ENCODE data around the gene CER1.

CER1 gene, protein sequence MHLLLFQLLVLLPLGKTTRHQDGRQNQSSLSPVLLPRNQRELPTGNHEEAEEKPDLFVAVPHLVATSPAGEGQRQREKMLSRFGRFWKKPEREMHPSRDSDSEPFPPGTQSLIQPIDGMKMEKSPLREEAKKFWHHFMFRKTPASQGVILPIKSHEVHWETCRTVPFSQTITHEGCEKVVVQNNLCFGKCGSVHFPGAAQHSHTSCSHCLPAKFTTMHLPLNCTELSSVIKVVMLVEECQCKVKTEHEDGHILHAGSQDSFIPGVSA

DNA sequence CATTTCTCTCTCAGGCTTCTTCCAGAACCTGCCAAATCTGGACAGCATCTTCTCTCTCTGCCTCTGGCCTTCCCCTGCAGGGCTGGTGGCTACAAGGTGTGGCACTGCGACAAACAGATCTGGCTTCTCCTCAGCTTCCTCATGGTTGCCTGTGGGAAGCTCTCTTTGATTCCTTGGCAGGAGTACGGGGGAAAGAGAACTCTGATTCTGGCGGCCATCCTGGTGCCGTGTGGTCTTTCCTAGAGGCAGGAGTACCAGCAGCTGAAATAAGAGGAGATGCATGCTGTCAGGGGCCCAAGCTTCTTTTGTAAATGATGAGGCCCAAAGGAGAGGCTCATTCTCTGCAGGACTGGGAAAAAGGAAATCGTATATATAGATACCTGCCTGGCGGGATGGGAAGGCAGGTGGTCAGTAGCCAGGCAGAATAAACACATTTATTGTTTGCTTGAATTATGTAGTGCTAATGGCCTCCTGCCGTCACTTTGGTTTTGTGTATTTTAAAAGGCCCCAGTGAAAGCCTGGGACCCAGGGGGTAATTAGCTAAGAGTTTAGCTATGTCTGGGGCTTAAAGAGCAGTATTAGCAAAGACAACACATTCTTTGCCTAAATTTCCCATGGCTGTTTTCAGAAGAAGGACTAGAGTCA is at the start of gene CER1:
Gene CER1, minus strand, starts transcription at position 343 of the 645 bp plus-strand sequence. Its CDS starts 61 bp downstream, at position 282.
- DNase-seq, result no peak

DNA sequence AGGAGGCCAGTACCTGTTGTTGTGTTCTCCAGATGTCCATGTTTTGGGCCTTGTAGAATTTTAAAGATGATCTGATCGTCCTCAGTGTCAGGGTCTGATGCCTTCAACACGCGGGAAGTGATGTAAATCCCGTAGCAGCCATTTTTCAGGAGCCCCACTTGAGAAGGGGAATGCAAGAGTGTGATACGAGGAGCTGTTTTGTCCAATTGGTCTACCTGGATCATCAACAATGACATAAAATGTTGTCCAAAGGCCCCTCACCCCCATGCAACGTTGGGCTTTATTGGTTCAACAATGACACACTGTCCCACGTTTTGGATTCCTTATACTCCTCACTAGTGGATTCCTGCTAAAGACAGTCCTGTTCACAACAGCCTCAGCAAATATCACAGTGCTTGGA is 48.1 kb upstream of the CER1 start:
- DNase-seq, result no peak

DNA sequence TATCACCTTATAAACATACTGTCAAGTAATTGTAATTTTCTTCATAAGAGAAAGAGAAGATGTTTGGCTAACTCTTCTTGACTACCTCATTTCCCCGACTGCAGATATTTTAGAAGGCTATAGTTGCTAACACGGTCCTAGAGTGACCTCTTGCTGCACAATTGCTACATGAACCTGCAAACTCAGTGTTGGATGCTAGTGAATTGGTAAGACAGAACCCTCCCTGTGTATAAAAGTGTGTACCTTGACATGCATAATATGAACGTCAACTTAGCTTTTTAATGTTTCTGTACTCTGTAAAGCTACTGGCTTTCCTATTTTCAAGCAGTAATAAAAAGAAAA is 46.7 kb upstream of the CER1 start:
- no peak for DNase-seq

DNA sequence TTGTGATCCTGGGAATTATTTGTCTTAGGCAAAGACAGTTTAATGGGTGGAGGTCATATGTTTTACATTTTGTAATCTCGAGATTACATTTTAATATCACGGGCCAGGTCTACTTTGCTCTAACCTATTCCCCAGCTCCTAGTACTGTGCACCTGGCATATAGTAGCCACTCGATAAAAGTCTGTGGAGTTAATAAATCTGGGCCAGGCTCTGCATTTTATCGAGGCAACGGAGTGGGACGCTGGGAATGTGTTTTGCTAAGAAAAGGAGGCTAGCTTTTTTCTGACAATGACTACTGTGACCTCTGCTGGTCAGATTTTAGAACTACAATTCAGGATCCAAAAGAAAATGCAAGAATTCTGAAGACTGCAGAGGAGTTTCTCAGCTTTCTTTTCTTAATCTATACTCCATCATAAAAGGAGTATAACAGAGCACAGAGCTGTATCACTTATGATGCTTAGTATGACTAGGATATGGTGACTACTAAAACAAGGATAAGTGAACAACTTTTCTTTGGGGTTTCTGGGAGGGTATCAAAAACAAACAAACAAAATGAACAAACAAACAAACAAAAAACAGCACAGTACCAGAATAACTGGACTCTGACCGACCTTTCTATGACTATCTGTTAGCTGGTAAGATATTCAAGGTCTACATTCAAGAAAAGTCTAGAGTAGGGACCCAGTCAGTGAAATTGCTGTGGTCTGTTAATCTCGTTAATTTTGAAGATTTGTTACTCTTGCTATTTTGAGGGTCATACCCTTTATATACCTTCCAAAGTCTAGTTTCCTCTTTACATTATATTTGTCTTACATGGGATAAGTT is 46.1 kb upstream of the CER1 start:
- no peak for DNase-seq

DNA sequence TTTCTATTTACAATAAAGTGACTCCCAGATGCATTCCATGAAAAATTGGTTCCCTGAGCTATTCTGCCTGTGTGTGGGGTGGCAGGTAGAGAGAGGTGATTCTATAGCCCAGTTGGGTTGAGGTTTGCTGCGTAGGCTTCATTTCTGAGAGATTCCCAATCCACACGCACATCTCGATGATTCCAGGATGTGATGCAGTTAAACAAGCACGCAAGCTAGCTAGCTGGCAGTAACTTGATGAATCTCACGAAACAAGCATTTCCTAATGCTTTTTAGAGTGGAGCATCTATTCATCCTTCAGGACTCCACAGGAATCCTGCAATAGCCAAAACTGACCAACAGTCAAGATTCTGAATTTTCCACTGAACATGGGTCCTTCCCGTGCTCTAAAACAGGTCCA is 43.8 kb upstream of the CER1 start:
- no peak for DNase-seq

DNA sequence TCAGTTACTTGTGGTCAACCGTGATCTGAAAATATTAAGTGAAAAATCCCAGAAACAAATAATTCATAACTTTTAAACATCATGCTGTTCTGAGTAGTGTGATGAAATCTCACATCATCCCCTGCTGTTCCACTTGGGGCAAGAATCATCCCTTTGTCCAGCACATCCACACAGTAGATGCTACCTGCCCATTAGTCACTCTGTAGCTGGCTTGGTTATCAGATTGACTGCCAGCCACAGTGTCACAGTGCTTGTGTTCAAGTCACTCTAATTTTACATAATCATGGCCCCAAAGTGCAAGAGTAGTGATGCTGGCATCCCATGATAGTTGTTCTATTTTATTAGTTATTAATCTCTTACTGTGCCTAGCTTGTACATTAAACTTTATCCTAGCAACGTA is 39.1 kb upstream of the CER1 start:
- no peak for DNase-seq

DNA sequence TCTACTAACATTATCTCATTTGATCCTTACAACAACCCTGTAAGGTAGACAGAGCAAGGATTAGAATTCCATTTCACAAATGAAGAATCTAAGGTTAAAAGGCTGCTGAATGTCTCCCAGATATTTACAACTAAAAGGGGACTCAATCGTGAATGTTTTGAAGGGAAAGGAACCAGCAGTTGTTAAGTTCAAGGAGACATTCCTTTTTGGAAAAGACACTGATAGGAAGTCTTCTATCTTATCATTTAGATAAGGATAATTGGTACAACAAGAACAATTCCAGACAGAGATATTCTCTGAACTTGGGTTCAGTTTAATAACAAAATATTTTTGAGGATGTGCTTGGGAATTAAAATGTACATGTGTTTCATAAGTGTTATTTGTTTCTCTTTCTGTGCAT is 37.5 kb upstream of the CER1 start:
- DNase-seq, result no peak

DNA sequence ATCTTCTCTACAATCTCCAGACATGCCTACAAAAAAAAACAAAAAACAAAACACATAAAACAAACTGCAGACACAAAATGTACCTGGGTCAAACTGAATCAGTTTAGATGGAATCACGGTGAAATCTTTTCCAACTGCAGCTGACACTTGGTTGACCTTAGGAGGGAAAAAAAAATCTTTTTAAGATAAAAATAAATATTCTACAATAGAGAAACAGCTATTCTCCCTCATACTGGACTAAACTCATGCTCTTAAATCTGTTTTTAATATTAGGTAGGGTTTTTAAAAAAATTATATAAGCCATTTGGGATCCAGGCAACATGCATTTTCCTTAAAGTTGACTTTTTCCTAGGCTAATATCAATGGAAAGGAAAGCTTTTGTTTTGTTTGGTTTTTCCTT is 33.8 kb upstream of the CER1 start:
- no peak for DNase-seq

DNA sequence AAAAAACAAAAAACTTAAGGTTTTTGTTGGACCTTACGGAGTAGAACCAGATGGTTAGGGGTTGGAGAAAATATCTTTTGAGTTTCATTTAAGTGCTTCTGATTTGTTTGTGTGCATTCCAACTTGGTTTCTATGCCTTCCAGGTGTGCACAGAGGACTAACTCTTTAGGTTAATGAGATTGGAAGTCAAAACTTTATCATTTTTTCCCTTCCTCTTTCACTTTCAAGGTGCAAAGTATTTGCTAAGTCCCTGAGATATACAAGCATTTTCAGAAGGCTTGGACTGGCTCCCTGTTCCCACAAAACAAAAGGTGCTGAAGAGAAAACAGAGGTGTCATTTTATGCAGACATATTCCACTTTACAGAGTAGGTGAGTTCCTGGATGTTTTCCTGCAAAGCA is 30.3 kb upstream of the CER1 start:
- no peak for DNase-seq

DNA sequence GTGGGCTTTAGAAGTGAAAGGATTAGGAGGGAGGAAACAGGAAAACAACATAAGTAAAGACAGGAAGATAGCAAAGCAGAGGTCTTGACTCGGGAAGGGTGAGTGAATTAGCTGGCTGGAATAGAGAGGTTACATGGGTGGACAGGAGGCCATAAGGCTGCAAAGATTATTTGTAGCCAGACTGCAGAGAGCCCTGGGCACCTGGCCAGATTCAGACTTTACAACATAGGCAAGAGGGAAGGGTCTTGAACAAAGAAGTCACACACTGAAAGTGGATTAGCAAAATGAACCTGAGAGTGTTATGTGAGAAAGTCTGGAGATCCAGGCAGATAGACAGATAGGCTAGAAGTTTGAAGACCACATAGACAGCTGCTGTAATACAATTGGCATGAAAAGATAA is 29.7 kb upstream of the CER1 start:
- no peak for DNase-seq

DNA sequence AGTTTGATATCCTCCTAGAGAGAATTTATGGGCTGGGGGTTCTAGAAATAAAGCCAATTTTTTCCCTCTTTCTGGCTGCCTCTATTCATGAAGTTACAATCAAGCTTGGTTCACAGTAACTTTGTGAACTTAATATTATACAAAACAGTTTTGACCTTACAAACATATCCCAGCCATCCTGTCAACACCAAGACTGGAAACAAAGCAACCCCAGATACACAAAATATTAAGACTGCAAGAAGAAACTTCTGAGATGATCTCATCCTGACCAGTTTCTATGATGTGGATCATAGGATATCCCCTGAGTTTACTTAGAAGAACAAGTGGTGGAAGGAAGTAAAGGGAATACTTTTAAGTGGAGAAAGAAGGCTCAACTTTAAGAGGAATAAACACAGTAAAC is 28.3 kb upstream of the CER1 start:
- DNase-seq, result no peak

DNA sequence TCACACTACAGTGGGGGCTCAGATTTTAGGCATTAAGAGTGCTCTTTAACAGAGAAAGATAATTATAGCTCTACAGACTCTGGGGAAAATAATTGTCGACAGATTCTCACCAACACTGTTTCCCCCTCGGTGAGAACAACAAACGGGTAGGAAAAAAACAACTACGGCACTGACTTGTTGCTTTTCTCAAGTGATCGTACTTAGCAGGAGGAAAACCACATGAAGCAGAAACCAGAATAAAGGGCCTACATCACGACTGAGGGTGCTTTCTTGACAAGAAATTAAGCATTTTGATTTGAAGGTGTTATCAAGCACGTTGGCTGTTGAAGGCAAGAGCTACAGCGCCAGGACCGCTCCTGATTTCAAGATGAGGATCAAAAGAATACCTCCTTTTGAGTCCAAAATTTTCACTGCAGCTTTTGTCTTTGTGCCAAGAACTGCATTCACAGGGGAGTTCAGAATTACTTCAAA is 27.2 kb upstream of the CER1 start:
- no peak for DNase-seq

DNA sequence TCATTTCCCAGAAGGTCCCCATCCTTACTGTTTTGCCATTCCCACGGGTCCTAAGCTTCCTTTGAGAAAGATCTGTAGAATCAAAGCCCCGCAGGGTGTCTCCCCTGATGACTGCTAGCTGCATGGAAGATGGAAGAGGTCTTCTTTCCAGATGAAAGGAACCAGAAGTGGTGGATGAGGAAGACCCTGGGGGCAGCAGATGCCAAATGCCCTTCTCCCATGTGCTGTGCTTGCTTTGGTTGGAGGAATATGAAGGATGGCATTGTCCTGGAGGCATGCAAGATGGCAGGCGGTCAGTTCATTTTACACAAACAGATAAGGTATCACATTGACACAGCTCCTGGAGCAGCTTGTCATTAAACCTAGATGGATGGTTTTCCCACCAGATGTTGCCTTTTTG is 25.8 kb upstream of the CER1 start:
- no peak for DNase-seq

DNA sequence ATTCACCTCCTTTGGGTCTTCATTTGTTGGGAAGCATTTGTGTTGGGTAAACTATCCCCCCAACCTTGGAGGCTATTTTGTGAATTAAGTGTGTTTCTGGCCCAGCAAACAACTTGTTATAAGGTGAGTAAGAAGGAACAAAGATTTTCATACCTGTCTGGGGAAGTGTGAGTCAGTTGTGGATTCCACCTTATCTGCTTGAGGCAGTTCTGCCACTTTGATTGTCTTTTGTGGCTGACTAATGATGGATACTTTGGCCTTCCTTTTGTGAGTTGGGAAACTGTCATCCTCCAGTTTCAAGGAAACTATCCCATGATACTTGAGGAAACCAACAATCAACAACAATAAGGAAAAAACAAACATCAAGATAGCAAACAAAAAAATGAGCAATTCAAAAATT is 24.6 kb upstream of the CER1 start:
- DNase-seq, result no peak

DNA sequence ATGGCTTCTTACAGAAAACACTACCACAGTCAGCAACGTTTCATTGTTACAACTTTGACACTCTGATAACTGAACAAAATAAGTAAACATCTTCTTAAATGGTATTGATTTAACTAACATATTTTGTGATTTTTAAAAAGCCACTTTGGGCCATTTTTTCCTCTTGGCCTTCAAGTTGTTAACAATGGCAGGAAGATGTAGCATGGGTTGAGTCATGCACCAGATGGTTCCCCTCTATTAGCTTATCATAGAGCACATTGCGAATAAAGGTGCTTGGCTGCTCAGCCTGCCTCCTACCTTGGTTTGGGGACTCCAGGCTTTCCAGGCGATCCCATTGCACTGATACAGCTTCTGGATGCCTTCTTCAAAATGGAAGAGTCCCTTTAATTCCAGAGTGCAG is 24.1 kb upstream of the CER1 start:
- DNase-seq, result no peak

DNA sequence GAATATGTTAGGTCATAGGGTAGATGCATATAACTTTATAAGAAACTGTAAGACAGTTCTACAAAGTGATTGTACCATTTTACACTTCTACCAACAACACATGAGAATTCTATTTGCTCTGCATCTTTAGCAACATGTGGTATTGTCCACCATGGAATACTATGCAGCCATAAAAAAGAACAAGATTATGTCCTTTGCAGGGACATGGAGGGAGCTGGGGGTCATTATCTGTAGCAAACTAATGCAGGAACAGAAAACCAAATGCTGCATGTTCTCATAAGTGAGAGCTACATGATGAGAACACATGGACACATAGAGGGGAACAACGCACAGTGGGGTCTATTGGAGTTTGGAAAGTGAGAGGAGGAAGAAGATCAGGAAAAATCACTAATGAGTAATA is 22.2 kb upstream of the CER1 start:
- DNase-seq, result no peak

DNA sequence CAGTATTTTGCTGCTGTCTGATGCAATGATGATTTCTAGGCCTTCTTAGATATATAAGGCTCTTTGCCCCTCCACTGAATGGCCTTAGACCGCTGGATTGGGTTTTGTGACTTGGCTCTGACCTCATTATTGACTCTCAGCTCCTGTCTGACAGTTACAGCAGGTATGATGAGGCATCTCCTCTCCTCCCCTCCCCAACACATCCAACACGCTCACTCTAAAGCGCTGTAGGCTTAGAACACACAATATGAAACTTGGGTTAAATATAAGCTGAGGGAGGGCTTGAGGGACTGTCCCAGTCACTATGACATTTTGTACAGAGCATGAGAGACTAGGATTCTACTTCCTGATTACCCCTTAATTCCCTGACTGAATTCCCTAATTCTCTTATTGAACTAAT is 18.8 kb upstream of the CER1 start:
- no peak for DNase-seq

DNA sequence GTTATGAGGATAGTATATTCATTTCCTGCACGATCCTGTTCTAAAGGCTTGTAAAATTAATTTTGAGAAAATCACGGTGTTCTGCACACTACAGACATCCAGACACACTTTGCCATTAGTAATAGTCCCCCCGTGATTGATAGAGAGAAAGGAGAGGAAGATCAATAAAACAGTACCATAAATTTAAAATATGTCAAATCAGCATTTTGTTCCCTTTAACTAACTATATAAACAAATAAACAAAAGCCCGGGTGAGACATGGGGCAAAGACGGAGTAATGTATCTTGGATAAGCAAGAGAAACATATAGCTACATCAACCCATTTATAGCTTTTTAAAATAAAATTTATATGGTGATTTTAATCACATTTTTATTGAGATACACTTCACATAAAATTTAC is 10.6 kb upstream of the CER1 start:
- DNase-seq, result no peak

DNA sequence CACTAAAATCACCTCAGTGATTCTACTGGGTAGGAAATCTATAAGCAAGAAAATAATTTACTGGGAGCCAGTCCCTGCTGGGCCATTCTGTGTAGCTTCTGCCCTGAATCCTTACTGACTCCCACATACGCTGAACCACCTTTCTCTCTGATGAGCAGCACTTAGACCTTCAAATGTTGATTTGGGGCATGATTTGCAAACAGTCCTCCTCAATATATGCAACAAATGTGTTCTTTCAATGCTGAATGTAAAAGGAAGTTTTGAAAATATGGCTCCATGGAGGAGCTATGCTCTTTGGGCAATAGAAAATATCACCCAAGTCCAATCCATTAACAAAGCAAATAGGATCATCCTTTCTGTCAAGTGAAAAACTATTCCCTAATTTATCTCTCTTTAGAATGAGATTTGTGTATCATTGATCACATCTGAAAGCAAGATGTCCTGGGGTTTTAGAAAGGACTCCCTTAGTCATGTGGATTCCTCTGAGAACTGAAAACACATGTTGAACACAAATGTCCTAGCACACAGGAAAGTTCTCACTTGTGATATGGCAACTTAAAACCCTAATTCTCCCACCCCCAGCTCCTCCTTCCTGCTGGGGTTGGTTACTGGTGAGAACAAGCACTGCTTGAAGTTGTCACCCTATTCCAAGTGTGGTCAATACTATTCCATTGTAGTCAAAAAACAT is 8.9 kb upstream of the CER1 start:
- DNase-seq, result no peak

DNA sequence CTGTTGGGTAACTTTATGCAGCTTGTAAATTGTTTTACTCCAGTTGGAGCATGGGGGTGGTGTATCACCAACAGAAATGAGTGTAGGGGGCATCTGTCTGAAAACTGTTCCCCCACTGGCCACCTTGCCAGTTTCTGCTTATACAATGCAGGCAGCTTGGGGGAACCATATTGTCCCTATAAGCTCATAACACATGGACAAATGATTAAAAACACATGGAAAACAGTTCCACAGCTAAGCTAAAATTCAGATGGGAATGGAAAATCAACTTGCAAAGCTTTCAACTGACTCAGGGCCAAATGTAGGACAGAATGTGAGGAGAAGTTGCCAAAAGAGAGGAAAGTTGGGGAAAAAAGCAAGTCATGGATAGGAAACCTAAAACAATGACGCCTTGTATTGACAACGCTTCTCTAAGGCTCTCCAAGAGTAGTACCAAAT is 7.9 kb upstream of the CER1 start:
- no peak for DNase-seq

DNA sequence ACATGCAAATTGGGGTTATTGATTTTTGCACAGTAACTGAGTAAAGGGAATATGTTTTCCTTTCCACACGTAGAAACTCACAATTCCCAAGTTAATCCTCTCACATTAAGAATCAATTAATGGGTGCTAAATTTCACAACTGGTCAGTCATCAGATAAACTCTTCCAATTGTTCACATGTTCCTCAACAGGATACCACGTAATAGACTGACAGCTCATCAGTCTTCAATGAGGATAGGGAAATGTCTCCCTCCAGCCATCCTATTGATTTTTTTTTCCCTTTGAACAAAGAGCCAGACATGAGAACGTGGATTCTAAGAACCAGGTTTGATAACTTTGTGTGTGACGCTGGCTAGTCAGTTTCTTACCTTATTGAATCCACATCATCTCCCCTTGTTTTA is 768 bp upstream of the CER1 start:
- DNase-seq, result no peak

DNA sequence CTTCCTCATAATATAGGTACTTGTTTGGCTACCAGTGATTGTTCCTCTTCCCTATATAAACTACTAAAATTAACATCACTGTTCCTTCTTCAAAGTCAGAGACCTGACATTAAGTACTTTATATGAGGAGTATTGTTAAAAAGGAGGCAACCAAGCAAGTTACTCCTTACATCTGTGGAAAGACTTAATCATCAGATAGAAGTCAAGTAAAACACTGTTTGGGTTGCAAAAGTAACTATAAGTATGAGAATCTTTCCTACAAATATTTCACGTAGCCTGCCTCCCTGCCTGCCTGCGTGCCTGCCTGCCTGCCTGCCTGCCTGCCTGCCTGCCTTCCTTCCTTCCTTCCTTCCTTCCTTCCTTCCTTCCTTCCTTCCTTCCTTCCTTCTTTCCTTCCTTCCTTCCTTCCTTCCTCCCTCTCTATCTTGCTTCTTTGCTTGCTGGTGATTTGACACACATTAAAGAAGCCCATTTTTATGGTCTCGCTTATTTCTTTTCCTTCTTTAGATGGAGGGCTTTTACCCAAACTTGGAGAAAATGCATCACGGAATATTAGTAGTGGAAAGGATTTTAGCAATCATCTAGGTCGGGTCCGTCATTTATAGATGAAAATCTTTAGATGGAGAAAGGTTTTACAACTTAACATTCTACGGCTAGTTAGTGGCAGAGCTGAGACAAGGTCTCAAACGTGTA is 3.2 kb downstream of the CER1 start:
- DNase-seq, result no peak

DNA sequence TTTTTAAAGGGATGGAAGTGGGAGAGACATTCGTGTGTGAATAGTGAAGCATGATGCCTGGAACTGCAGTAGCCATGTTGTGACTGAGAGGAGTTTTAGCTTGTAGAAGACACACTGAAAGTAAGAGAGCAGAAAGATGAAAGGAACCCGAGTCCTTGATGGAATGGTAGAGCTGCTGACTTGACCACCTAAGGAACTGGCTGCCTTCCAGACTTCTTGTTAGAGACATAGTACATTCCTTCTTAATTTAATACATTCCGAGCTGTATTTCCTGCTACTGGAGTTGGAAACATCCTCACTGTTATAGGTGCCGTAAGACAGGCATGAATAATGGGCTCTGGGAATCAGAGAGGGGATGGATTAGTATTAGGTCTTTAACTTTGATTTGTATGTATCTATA is 7.4 kb downstream of the CER1 start:
- no peak for DNase-seq

Measured in stimulated activated CD4-positive, alpha-beta T cell treated with anti-CD3 and anti-CD28 coated beads, Interleukin-4, amount 100 ng/mL, for 4 hours (primary cell).